GM21717 (cell line): ENCODE data around the gene ZFHX3.
"Not testable (repeated sequence)": the region's sequence is repeated elsewhere in the genome, so short reads cannot be mapped to it uniquely, and the experiment has no call there.

Source experiments
- ATAC-seq: cut with Tn5 transposase; IDR thresholded peaks from one replicate; pipeline ENCODE4 v1.9.1; 2021; ENCODE audit warnings: mild to moderate bottlenecking, moderate library complexity; ENCODE audit not compliant: unreplicated experiment

Gene ZFHX3

GRCh38 chr16:73000020-73000906 is 47.7 kb downstream of the ZFHX3 start:
- ATAC-seq, result no peak

GRCh38 chr16:72999541-73000019 is 48.3 kb downstream of the ZFHX3 start:
- no peak for ATAC-seq

DNA sequence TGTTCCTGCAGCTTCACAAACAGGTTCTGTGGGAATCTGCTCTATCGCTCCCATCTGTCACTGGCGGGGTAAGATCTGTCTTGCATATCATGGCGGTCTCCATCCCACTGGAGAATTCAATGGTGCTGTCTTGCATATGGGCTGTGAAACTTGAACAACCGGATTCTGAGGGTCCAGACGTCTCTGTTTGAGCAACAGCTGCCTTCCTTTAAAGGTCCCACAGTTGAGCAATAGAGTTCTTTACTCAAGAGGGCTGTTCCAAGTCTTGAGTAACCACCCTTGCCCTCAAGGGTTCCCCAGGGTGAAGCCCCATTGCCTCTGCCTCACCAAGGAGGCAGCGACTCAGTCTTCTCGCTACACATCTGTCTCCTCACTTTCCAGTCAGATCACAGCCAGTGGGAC is 50.8 kb downstream of the ZFHX3 start:
- no peak for ATAC-seq

DNA sequence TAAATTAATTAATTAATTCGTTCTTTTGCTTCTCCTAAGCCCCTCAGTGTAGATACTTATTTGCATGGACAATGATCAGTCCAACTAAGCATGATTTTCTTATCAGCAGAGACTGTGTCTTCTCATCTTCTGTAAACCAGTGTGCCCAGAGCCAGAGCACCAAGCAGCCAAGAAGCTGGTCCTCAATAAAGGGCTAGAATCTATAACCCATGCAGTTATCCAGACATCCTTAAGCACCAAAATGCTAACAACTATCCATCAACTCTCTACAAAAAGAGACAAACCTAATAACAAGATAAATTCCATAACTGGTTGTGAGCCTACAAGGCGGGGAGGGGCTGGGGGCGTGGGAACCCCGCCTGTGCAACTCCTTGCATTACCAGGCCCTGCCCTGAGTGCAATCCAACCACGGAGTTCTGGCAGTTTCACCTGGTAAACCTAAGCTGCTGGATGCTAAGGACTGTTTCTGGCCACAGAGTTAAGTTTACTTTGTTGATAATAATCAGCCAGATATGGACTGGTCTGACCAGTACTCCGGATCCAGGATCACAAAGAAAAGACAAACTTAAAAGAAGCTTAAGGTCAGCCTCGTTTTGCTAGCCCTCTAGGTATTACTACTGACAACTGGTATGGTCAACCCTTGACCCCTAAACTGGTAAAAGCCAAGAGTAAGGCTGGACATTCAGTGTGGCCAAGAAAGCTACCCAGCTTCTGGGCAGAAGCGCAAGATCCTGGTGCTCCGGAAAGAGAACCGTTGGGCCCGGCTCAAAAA is 51.5 kb downstream of the ZFHX3 start:
- no peak for ATAC-seq

DNA sequence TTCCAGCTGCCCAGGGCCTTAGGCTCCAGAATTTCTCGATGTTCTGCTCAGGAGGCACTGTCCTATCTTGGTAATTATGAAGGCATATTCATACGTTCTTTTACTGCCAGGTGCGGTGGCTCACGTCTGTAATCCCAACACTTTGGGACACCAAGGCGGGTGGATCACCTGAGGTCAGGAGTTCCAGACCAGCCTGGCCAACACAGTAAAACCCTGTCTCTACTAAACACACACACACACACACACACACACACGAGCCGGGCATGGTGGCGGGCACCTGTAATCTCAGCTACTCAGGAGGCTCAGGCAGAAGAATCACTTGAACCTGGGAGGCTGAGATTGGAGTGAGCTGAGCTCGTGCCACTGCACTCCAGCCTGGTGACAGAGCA is 52.1 kb downstream of the ZFHX3 start:
- ATAC-seq, result not testable (repeated sequence)

DNA sequence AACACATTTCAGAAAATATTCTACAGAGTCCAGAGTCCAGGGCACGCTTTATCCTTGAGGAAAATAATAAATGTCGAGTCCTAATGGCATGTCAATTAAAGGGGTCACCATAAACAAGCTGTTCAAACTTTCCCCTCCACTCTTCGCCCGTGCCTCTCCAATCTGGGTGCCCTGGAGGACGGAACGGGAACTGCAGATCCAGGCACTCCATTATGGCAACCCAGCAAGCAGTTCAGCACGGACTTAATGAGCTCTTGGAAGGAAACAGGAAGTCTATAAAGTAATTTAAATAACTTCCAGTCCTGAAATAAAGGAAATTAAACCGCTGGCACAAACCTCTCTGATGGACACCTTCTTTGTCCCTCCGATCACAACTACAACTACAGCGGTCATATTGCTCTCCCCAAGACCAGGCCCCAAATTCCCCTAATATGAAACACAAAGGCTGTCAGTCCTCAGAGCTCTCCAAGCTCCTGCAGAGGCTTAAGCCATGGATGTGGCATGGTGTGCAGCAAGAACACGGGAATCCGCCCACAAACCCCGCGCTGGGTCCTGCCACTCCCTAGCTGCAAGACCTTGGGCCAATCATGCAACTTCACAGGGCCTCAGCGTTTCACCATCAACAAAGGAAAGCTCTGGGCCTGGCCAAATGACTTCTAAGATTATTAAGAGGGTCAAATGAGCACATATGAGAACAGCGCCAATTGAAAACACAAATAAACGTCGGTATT is 52.6 kb downstream of the ZFHX3 start:
- no peak for ATAC-seq

- no peak for ATAC-seq
Observed at GRCh38 chr16:72992142-72992601, 55.8 kb downstream of the ZFHX3 start.

GRCh38 chr16:72991644-72992043 is 56.3 kb downstream of the ZFHX3 start:
- no peak for ATAC-seq

- ATAC-seq, result no peak
Observed at GRCh38 chr16:72991211-72991610, 56.7 kb downstream of the ZFHX3 start.

DNA sequence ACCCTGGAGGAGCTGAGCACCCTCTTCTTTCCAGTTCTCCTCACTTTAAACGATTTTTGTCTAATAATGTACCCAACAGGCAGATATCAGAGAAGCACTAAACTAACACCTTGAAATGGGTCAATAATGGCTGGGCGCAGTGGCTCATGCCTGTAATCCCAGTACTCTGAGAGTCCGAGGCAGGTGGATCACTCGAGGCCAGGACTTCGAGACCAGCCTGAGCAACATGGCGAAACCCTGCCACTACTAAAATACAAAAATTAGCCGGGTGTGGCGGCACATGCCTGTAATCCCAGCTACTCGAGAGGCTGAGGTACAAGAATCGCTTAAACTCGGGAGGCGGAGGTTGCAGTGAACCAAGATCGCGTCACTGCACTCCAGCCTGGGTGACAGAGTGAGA is 57.4 kb downstream of the ZFHX3 start:
- ATAC-seq, result no peak

GRCh38 chr16:72989579-72990551 is 58.1 kb downstream of the ZFHX3 start:
- ATAC-seq, result no peak

DNA sequence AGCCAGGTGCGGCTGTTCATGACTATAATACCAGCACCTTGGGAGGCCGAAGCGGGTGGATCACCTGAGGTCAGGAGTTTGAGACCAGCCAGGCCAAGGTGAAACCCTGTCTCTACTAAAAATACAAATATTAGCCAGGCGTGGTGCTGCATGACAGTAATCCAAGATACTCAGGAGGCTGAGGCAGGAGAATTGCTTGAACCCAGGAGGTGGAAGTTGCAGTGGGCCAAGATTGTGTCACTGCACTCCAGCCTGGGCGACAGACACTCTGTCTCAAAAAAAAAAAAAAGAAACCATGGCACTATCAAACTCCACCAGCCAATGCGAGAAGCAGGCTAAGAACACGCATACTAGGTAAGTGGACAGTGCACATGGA is 58.7 kb downstream of the ZFHX3 start:
- not testable (repeated sequence) for ATAC-seq

DNA sequence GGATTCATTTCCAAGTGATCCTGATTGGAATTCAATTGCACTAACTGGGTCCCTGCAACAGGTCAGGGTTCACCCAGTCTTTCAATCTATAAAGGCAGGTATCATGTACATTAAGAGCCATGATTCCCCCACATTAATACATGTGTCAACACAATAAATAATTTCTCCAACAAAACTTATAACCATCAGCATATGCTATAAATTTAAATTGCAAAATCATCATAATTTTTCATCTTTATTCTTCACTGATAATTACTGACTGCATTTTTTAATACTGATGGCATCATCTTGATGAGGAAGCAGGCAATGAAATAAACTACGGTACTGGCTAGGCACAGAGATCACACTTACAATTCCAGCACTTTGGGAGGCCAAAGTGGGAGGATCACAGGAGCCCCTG is 59.4 kb downstream of the ZFHX3 start:
- no peak for ATAC-seq

DNA sequence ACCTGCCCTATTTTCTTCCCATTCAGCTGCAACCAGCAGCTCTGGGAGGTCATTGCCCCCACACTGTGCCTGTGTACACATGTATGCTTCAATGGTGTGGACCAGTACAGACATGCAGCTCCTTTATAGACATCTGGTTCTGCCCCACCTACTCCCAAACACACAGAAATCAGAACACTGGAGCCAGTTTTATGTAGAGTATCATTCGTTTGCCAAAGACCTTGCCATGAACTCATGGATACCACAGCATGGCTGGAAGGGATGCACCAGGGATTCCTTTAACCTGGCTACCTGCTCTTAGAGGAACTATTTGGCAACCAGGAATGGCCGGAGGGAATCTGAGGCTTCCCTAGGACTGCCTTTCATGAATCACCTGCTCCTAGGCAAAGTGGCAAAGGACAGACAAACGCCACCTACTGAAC is 60.4 kb downstream of the ZFHX3 start:
- no peak for ATAC-seq

GRCh38 chr16:72985995-72986394 is 61.9 kb downstream of the ZFHX3 start:
- ATAC-seq, result no peak

DNA sequence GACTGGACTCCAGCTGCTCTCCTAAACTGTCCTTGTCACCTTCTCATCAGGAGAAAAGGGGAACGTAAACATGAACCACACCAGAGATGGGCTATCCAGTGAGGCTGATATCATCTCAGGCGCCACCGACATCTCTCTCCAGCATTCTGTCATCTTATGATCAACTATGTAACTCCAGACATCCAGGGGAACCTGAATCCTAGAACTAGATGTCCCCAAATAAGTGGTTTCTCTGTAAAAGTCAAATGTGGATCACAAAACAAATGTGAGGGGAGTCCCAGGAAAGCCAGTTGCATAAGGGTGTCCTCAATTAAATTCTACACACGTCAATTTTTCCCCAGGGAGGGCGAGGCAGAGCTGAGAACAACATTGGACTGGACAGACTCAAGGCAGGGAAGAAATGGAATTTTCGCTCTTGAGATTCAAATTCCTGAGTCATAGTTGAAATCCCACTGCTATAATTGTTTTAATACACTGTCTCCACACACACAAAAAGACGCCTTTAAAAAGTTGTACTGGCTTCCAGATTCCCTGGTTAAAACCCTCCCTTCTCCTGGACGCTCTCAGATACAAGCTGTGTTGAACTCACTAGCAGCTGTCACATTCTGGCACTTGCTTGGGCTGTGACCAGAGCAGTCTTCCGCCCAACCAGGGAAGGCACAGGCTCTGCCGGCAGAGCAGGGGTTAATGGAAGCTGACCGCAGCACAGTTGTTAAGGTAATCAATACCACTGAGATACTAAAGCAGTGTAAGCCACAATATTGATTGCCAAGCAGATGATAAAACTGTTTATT is 62.6 kb downstream of the ZFHX3 start:
- ATAC-seq, result no peak

DNA sequence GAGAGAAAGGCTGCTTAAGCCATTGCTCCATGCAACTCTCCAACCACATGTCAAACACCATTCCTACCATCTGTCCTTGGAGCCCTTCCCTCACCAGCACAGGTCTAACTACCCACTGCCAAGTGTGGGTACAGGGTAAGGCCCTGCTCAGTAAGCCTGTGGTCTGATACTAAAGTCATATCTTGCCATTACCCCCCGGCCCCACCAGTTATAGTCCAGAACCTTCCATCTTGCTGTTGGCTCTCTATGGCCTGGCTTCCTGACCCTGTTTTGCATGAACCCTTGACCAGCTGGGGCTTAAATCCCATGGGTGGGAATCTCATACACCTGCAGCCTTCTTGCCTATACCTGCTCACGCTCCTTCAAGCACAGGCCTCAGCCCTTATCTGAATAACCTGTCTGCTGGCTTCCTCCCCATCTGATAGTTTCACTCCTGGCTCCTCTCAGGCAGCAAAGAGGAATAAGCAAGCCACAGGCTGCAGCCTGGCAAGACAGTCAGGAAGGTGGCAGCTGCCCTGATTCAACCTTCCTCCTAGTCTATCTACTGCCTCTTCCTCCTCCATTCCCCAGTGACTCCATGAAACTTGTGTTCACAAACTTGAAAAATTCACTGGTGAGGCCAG is 64.1 kb downstream of the ZFHX3 start:
- no peak for ATAC-seq

DNA sequence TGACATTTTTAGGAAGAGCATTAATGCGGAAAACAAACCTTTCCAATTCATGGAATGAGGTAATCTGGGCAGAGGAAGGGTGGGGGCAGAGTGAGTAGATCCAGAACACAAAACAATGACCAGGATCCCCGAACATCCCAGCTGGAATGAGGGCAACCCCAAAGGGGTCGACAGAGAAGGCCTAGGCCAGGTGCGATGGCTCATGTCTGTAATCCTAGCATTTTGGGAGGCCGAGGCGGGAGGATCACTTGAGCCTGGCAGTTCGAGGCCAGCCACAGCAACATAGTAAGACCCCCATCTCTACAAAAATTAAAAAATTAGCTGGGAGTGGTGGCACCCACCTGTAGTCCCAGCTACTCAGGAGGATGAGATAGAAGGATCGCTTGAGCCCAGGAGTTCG is 64.7 kb downstream of the ZFHX3 start:
- ATAC-seq, result no peak

DNA sequence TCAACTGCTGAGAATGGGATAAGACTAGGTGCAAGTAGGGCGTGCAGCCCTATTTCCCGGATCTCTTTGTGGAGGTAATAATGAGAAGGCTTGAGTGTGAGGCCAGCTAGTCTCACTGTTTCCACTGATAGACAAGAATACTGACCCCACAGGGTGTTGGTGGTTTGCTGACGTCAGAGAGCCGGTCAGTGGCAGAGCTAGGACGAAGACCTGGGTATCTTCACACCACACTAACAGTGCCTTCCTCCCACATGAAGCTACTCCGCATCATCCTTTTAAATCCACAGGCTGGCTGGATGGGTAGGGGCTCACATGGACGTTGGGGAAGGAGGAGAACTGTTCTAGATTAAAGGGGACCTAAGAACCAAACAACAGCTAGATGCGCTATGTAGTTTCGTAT is 68.0 kb downstream of the ZFHX3 start:
- ATAC-seq, result no peak
